HL-60 (cell line): Measurements from ENCODE around the gene RNF224.

Experiments used
- DNase-seq, 2 experiments: peaks; one replicate each; pipeline ENCODE4 v3.0.0-alpha.2; 2010 to 2020; ENCODE audit warnings: low read depth in 1 of 2, low spot score in 1 of 2
- H3K27ac ChIP-seq: fragments of 250-450 bp; sonication (Bioruptor Pico); replicated peaks from 2 replicates; pipeline ENCODE4 v1.5.1; 2020; ENCODE audit warnings: mild to moderate bottlenecking, moderate library complexity
- H3K27me3 ChIP-seq: fragments of 250-450 bp; sonication (Bioruptor Pico); 2 replicates; pipeline ENCODE4 v1.5.1; 2021; ENCODE audit warnings: mild to moderate bottlenecking, moderate library complexity; ENCODE audit not compliant: insufficient read depth, poor library complexity, severe bottlenecking
- H3K4me3 ChIP-seq: replicated peaks from 2 replicates; pipeline ENCODE4 v1.5.1; 2011; ENCODE audit warnings: mild to moderate bottlenecking, control low read depth, low read length; ENCODE audit not compliant: insufficient read depth
- GABPA ChIP-seq: IDR thresholded peaks from 2 replicates; pipeline ENCODE4 v1.6.1; 2012; ENCODE audit warnings: low read depth
- POLR2AphosphoS5 ChIP-seq: IDR thresholded peaks from 2 replicates; pipeline ENCODE4 v1.6.1; 2012; ENCODE audit warnings: low read depth
- SPI1 ChIP-seq: IDR thresholded peaks from 2 replicates; pipeline ENCODE4 v1.6.1; 2012; ENCODE audit warnings: low read depth, mild to moderate bottlenecking, borderline replicate concordance
- TF ChIP-seq, protein P1 (sequence below): IDR thresholded peaks from 2 replicates; pipeline ENCODE4 v1.6.1; 2012; ENCODE audit warnings: low read depth; ENCODE audit not compliant: insufficient replicate concordance
- TF ChIP-seq, protein P2 (sequence below): IDR thresholded peaks from one replicate; pipeline ENCODE4 v1.5.1; 2011; ENCODE audit warnings: low read length, control low read depth, inconsistent platforms; ENCODE audit not compliant: insufficient read depth

RNF224 gene

DNA sequence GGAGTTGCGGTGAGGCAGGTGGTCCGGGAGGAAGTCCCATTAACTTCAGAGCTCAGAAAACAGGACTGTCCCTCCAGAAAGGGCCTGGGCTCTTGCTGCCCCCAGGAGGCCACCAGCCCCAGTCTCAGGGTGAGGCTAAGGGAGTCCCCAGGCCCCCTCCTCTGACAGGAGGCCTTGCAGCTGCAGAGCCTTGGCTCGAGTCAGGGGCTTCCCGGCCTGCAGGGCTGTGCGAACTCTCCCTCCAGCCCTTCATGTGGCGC lies 20.5 kb downstream of the RNF224 start:
- H3K27me3 ChIP-seq, result no peaks in the 10 kb centered on the region
- no peak for TF ChIP-seq SPI1
- H3K4me3 ChIP-seq, result no peak overlapping the region
- no peak overlapping the region for H3K27ac ChIP-seq
- no peak for DNase-seq

DNA sequence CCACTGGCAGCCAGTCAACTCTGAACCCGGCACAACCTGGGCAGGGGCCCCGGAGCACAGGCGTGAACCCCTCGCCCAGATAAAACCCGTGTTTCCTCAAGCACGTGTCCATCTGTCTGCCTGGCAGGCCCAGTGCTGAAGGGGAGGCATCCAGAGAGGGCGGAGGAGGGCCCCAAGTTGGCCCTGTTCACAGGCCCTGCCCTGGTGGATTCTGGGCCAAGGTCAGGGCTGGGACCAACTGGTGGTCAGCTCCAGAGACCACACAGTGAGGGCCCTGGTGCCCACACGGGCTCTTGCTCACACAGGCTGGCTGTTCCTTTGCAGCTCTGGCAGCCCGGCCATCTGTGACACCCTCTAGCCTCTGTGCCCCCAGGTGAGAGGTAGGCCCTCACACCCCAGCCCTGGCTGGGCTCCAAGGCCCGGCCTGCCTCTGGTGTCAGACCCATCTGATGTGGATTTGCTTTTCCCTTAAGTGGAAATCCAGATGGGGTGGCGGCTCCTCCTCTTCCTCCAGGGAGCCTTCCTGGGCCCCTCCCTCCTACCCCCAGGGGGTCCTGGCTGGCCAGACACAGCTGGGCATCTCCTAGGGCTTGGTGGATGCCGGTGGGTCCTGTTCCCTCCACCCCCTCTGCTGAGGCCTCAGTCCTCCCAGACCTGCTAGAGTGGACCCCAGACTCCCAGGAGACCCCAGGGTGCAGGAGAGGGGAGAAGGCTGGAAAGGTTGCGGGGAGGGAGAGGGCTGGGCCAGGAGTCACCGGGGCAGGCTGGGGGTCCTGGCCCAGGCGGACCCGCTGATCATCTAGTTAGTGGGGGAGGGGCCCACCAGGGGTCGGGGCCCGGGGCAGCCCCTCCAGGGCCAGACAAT lies 23.3 kb downstream of the RNF224 start:
- Histone ChIP-seq H3K4me3 (no peak overlapping the region), H3K27me3 (no peaks in the 10 kb centered on the region), H3K27ac (no peak overlapping the region)
- TF ChIP-seq, protein P1, sequence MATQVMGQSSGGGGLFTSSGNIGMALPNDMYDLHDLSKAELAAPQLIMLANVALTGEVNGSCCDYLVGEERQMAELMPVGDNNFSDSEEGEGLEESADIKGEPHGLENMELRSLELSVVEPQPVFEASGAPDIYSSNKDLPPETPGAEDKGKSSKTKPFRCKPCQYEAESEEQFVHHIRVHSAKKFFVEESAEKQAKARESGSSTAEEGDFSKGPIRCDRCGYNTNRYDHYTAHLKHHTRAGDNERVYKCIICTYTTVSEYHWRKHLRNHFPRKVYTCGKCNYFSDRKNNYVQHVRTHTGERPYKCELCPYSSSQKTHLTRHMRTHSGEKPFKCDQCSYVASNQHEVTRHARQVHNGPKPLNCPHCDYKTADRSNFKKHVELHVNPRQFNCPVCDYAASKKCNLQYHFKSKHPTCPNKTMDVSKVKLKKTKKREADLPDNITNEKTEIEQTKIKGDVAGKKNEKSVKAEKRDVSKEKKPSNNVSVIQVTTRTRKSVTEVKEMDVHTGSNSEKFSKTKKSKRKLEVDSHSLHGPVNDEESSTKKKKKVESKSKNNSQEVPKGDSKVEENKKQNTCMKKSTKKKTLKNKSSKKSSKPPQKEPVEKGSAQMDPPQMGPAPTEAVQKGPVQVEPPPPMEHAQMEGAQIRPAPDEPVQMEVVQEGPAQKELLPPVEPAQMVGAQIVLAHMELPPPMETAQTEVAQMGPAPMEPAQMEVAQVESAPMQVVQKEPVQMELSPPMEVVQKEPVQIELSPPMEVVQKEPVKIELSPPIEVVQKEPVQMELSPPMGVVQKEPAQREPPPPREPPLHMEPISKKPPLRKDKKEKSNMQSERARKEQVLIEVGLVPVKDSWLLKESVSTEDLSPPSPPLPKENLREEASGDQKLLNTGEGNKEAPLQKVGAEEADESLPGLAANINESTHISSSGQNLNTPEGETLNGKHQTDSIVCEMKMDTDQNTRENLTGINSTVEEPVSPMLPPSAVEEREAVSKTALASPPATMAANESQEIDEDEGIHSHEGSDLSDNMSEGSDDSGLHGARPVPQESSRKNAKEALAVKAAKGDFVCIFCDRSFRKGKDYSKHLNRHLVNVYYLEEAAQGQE, result no peak
- TF ChIP-seq GABPA (no peak), POLR2AphosphoS5 (no peak)
- DNase-seq, result no peak

GRCh38 chr9:137251194-137251461 lies 23.8 kb downstream of the RNF224 start, which contains the start of gene STPG3:
TSS of gene STPG3 (plus strand) at chr9:137251286. CDS start at chr9:137251287, 1 bp downstream.
- DNase-seq, result no peak
- no peak within 1 kb of the TSS for H3K4me3 ChIP-seq
- TF ChIP-seq SPI1 (no peak), POLR2AphosphoS5 (no peak), GABPA (no peak)
- TF ChIP-seq, protein P1, result no peak
- TF ChIP-seq, protein P2, sequence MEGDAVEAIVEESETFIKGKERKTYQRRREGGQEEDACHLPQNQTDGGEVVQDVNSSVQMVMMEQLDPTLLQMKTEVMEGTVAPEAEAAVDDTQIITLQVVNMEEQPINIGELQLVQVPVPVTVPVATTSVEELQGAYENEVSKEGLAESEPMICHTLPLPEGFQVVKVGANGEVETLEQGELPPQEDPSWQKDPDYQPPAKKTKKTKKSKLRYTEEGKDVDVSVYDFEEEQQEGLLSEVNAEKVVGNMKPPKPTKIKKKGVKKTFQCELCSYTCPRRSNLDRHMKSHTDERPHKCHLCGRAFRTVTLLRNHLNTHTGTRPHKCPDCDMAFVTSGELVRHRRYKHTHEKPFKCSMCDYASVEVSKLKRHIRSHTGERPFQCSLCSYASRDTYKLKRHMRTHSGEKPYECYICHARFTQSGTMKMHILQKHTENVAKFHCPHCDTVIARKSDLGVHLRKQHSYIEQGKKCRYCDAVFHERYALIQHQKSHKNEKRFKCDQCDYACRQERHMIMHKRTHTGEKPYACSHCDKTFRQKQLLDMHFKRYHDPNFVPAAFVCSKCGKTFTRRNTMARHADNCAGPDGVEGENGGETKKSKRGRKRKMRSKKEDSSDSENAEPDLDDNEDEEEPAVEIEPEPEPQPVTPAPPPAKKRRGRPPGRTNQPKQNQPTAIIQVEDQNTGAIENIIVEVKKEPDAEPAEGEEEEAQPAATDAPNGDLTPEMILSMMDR, result no peak
- H3K27me3 ChIP-seq, result no peaks in the 10 kb centered on the region
- H3K27ac ChIP-seq, result no peak within 1 kb of the TSS

DNA sequence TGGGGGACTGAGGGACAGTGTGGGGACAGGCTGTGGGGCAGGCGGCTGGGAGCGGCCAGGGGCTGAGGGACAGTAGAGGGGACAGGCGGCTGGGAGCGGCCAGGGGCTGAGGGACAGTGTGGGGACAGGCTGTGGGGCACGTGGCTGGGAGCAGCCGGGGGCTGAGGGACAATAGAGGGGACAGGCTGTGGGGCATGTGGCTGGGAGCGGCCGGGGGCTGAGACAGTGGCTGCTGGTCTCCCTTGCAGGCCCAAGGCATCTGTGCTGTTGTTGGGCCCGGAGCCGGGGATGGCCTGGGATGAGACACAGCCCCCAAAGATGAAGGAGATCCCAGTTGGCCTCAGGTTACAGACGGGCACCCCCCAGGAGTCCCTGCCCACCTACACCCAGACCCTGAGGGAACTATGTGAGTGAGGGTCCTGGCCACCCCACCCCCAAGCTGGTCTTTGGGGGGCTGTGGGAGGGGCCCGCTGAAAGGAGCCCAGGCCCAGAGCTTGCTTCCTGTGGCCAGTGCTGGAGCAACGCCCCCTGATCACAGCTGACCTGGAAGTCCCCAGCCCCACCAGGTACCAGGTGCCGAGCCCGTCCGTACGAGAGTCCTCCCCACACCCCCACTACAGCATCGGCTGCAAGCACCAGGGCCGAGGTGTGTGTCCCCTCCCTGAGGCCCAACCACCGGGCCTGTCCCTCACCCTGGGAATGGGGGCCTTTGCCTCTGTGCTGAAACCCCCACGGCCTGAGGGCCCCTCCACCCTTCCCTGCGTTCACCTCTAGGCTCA lies 24.4 kb downstream of the RNF224 start:
- no peak for DNase-seq
- Histone ChIP-seq H3K4me3 (no peak overlapping the region), H3K27ac (no peak overlapping the region), H3K27me3 (no peaks in the 10 kb centered on the region)
- no peak for TF ChIP-seq GABPA
- no peak for TF ChIP-seq SPI1
- TF ChIP-seq POLR2AphosphoS5, result no peak
- TF ChIP-seq, protein P2, result no peak
- TF ChIP-seq, protein P1, result no peak
